Measurements from ENCODE around the gene GALNT6. TPM values are rescaled to one million over a fixed set of nuclear protein-coding genes. Genes with fewer than 3 reads are reported as not detected.

Gene GALNT6
- total RNA-seq, 2 donors from 2014 or later, result 24.7 to 27.1 TPM

- H3K9me3 ChIP-seq, result no peaks in the 10 kb centered on the region
- no peaks in the 10 kb centered on the region for H3K27me3 ChIP-seq
- no peak overlapping the region for H3K9ac ChIP-seq (ENCODE audit: low read depth in 2 of 2, low read length in 2 of 2)
- no peak for DNase-seq
- H3K4me3 ChIP-seq, result no peak overlapping the region
- H3K4me1 ChIP-seq, result peaks cover 7% of the 10 kb centered on the region
- H3K27ac ChIP-seq, result no peak overlapping the region
- no peaks in the 10 kb centered on the region for H3K36me3 ChIP-seq
- no peak for TF ChIP-seq CTCF (IDR thresholded peaks at IDR 0.05)
- intact Hi-C loops (cut with DNase I), result no loop called here
Measured at GRCh38 chr12:51386351-51386750, 4.9 kb downstream of the GALNT6 start.

- H3K9me3 ChIP-seq, result no peaks in the 10 kb centered on the region
- H3K9ac ChIP-seq (ENCODE audit: low read depth in 2 of 2, low read length in 2 of 2), result no peak overlapping the region
- H3K27me3 ChIP-seq, result no peaks in the 10 kb centered on the region
- no peak for DNase-seq
- H3K4me1 ChIP-seq, result no peaks in the 10 kb centered on the region
- H3K4me3 ChIP-seq, result no peak overlapping the region
- TF ChIP-seq CTCF (IDR thresholded peaks at IDR 0.05), result no peak
- no peak overlapping the region for H3K27ac ChIP-seq
- no peaks in the 10 kb centered on the region for H3K36me3 ChIP-seq
- intact Hi-C loops (cut with DNase I), result no loop called here
Measured at GRCh38 chr12:51383269-51383905, 7.8 kb downstream of the GALNT6 start.

- H3K4me1 ChIP-seq, result no peaks in the 10 kb centered on the region
- H3K36me3 ChIP-seq, result no peaks in the 10 kb centered on the region
- H3K27me3 ChIP-seq, result no peaks in the 10 kb centered on the region
- no peak overlapping the region for H3K4me3 ChIP-seq
- H3K27ac ChIP-seq, result no peak overlapping the region
- no peak for DNase-seq
- intact Hi-C loops (cut with DNase I), result no loop called here
- H3K9me3 ChIP-seq, result no peaks in the 10 kb centered on the region
- TF ChIP-seq CTCF (IDR thresholded peaks at IDR 0.05), result no peak
- no peak overlapping the region for H3K9ac ChIP-seq (ENCODE audit: low read depth in 2 of 2, low read length in 2 of 2)
Measured at GRCh38 chr12:51382173-51382572, 9.0 kb downstream of the GALNT6 start.

- intact Hi-C loops (cut with DNase I), result no loop called here
- no peak for DNase-seq
- no peak overlapping the region for H3K27ac ChIP-seq
Measured at GRCh38 chr12:51381226-51382079, 9.8 kb downstream of the GALNT6 start.

GRCh38 chr12:51379571-51379970, 11.6 kb downstream of the GALNT6 start:
- Histone ChIP-seq H3K36me3 (no peaks in the 10 kb centered on the region), H3K9ac (ENCODE audit: low read depth in 2 of 2, low read length in 2 of 2) (no peak overlapping the region), H3K27me3 (no peaks in the 10 kb centered on the region), H3K9me3 (no peaks in the 10 kb centered on the region), H3K4me3 (no peak overlapping the region), H3K4me1 (no peaks in the 10 kb centered on the region), H3K27ac (no peak overlapping the region)
- no peak for DNase-seq
- intact Hi-C loops (cut with DNase I), result no loop called here
- TF ChIP-seq CTCF (IDR thresholded peaks at IDR 0.05), result no peak

More at GRCh38 chr12:51381226-51382079, 9.8 kb downstream of the GALNT6 start:
- TF ChIP-seq CTCF (IDR thresholded peaks at IDR 0.05), result no peak
- Histone ChIP-seq H3K4me1 (no peaks in the 10 kb centered on the region), H3K9ac (ENCODE audit: low read depth in 2 of 2, low read length in 2 of 2) (no peak overlapping the region), H3K4me3 (no peak overlapping the region), H3K27me3 (no peaks in the 10 kb centered on the region), H3K9me3 (no peaks in the 10 kb centered on the region), H3K36me3 (no peaks in the 10 kb centered on the region)

All from colonic mucosa (tissue), 4 donors.